Activated effector memory CD4-positive, alpha-beta T cell treated with Interleukin-2 at 50 U/mL for 16 hours (primary cell): ENCODE results near the gene CNTNAP2.

Experiments
- DNase-seq: peaks from one replicate; pipeline ENCODE4 v3.0.0-alpha.2; 2020

CNTNAP2 gene

GRCh38 chr7:148337246-148337965 lies 2220.8 kb downstream of the CNTNAP2 start:
- no peak for DNase-seq

DNA sequence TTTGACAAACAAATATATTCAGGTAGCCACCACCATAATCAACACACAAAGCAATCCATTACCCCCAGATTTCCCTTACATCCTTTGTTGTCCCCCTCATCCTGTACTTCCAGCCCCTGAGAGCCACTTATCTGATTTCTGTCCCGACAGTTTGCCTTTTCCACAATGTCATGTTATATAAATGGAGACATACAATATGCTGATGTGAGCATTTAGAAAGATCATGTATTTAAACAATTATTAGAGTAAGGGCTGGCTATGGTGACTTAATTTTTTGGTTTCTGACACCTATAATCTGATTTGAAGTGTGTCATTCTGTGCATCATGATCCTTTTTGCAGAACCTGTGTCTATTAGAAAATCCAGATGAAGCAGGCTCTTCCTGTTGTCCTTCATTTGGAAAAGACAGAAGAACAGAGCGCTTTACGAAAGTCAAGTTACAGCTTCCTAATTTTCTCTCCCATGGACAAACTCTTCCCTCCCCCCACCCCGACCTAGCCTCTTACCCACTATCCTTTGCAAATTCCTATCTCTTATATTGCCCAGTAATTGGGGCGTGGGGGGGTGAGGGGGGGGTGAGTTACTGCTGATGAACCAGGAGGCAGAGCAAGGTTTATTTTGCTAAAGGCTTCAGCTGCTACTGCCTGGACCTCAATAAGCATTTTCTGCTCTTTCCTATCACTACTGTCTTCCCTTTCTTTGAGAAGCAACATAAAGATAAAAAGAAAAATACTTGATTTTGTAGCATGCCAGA lies 2221.6 kb downstream of the CNTNAP2 start:
- DNase-seq, result no peak

DNA sequence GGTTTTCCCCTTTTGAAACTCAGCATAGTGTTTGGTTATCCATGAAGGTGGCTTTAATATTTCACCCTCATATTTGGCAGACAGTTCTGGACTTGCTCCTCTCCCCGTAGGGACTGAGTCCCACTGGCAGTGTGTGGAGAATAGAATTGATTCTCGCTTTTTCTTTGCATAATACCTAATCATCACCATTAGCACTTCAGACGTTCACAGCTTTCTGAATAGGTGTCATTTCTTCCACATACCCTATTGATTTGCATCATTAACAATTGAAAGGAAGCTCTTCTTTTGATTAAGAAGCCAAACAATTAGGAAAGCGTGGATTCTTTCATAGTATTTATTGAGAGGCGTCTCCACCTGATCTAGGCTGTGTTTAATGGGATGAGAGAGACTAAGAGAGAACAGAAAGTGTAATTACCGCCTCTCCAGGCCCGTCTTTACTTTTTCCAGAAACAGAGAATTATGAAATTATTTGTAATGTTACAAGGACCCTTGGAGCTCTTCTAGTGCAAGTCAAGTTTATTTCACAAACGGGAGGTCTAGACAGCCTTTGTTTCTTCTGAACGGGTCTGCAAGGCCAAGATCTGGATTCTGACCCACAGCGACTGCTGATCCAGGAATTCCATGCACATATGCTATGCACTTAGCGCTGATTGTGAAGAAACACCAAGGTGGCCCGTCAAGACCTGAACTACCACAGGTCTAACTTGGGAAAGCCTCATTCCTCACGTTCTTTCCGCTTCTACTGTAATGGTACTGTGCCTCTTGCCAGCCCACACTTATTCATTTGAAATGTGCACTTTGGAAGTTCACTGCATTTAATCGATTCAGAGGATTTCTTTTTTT lies 2224.1 kb downstream of the CNTNAP2 start:
- DNase-seq, result no peak

DNA sequence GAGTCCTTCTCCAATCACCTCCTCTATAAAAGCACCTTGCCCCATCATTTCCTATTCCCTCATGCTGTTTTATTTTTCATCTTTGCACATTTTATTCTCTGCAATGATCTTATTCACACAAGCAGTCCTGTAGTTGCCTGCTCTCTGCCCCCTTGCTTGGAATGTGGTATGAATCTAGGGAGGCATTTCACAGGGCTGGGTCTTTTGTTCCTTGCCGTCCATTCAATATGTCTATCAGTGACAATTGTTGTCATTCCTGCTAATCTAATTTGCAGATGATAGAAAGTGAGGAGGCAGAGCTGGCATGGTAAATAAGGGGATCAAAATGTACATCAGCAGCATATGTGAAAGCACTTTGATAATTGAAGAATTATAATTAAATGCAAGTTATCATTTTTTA lies 2227.8 kb downstream of the CNTNAP2 start:
- no peak for DNase-seq

GRCh38 chr7:148347981-148348380 lies 2231.4 kb downstream of the CNTNAP2 start:
- no peak for DNase-seq

DNA sequence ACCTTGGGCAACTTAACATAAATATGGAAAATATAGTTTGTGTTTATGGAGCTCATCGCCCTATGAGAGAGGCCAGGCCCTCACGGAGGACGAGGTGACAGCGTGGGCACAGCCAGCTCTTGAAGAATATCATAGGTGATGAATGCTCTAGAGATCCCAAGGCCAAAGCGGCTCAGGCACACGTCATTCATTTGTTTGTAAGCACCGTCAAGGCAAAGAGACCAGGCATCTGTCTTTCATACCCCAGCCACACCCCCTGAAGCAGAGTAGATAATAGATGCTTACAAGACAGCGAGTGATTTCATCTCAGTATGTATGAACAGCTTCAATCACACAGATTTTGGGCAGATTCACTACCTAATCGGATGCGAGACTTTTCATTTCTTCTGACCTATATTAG lies 2231.9 kb downstream of the CNTNAP2 start:
- no peak for DNase-seq

GRCh38 chr7:148356303-148356702 lies 2239.7 kb downstream of the CNTNAP2 start:
- no peak for DNase-seq

GRCh38 chr7:148362541-148362940 lies 2245.9 kb downstream of the CNTNAP2 start:
- no peak for DNase-seq

DNA sequence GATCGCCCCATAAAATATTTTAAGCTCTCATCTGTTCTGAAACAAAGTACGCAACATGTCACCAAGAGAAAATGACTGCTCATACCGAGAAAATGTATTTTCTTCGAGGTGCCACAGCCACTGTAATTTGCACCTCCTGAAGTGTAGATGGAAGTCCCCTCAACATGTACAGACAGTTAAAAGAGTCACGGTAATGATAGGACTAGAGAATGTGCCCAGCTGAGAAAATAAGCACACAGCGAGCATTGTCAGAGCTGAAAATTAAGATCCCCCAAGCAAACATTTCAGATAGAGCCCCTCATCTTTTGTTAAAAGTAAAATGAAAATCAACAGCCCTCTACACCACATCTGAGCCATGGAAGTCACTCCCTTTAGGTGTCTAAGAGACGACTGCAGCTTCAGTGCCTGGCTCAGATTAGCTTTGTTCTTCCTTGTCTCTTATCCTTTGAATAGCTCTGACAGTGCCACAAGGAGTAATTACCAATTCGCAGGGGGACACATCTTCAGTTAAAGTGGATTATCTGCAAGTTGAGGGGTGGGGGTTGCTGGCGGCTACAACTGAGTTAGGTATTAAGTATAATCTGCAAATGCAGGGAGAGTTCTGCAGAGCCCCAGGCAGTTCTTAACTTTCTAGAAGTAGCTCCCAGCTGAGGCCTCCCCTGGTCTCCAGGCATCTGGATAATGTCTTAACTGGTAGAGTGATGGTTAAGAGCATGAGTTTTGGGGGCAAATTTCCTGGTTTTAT lies 2251.3 kb downstream of the CNTNAP2 start:
- no peak for DNase-seq

DNA sequence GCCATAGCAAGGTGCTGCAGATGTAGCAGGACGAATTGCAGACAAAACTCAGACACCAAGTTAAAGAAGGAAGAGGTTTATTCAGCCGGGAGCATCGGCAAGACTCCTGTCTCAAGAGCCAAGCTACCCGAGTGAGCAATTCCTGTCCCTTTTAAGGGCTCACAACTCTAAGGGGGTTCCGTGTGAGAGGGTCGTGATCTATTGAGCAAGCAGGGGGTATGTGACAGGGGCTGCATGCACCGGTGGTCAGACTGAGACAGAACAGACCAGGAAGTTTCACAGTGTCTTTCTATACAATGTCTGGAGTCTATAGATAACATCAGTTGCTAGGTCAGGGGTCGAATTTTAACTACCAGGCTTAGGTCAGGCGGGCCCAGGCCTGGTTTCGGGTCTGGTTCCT lies 2252.0 kb downstream of the CNTNAP2 start:
- no peak for DNase-seq

DNA sequence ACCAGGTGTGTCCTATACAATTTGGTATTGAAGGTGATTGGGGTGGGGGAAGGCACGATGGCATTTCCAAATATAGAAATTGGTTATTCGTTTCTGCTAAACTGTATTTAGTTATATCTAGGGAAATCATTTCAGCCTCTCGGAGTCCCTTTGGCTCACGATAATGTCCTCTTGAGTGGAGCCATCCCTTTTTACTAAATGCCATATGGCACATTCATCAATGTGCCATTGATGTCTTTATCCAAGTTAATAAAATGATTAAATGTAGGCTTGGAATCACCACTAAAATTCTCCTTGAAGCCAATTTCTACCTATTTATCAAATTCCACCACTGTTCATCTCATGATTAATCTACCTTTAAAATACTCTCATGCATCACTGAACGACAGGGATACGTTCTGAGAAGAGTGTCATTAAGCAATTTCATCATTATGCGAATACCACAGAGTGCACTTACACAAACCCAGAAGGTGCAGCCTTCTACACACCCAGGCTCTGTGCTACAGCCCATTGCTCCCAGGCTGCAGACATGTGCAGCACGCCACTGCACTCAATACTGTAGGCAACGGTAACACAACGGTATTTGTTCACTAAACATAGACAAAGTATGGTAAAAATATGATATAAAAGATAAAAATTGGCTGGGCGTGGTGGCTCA lies 2254.8 kb downstream of the CNTNAP2 start:
- no peak for DNase-seq

GRCh38 chr7:148374396-148375259 lies 2258.0 kb downstream of the CNTNAP2 start:
- no peak for DNase-seq

GRCh38 chr7:148379677-148380076 lies 2263.1 kb downstream of the CNTNAP2 start:
- no peak for DNase-seq

GRCh38 chr7:148380596-148381419 lies 2264.2 kb downstream of the CNTNAP2 start:
- DNase-seq, result no peak

DNA sequence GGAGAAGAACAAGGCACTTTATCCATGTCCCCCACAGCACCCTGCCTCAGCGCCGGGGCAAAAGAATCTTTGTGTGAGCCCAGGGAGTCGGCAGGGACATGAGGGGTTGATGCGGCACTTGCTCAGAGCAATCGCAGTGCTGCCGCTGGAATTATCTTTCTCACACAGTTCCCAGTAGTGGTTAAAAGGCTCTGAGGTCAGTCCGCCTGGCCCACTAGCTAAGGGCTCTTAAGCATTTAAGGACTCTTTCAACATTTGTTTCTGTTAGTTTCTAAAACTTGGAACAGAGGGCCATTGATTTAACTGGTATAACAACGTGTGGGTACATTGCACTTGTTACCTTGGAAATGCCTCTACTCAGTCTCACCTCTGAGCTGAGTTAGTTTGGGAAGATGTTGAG lies 2266.0 kb downstream of the CNTNAP2 start:
- DNase-seq, result no peak

- DNase-seq, result no peak
Measured at GRCh38 chr7:148383651-148384050, 2267.1 kb downstream of the CNTNAP2 start.

DNA sequence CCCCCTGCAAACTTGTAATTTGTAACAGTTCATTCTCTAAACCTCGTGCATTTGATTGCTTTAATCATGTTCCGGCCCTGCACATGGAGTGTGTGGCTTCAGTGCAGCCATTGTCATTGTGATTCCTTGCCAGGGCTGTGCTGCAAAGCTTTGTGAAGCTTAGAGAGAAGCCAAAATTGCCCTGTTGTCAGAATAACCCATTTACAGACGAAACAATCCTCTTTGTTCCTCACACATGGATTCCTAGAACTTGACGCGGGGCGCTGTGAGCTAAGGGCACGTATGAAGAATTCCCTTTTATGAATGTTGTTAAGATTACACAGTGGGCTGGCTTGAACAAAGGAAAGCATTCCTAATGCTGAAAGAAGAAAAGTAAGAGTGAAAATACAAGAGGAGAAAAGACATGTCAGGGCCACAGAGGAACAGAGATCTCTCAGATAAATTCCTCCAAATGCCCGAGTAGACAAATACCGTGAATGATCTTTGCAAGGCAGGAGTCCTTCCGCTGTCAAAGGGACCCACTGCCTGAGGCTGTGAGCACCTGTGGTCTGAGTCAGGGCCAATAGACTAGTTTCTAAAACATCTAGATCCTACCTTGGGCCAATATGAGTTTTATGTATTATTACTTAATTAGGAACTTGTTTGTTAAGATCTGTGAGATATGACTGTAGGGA lies 2268.5 kb downstream of the CNTNAP2 start:
- DNase-seq, result no peak

DNA sequence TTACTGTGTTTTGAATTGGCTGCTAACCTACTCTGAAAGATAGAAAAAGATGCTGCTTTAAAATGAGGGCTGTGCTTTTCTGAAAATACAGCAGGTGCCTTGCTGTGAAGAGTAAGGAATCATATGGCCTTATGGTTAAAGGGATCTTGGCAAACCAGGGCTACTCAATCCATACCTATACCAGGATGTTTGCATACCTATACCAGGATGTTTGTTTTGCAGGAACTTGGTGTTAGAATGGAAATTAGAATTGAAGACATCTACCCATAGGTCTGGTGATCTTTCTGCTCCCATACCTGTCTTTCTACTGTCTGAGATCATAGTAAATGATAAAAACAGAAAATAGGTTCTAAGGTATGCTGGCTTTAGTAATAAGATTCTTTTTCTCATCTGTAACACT lies 2273.8 kb downstream of the CNTNAP2 start:
- no peak for DNase-seq

DNA sequence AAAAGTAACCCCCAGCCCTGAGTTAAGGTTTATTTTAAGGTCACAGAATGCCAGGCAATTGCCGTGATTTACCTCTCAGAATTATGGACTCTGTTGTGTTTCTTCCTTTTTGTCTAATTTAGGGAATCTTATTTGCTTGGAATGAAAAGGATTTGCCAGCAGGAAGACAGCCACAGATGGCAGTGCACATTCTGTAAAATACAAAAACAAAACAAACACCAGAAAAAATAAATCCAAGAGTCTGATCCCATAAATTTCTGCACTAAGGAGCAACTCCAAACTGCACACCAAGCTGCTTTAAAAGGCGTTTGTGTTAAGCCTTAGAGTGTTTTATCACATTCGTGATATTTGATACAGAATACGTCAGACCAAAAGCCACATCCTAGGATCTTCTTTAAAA lies 2275.0 kb downstream of the CNTNAP2 start:
- DNase-seq, result no peak

- no peak for DNase-seq
Measured at GRCh38 chr7:148394582-148394981, 2278.0 kb downstream of the CNTNAP2 start.
